GM21723 (cell line): ENCODE results near the gene DEFB121.
"Not testable (repeated sequence)": the region's sequence is repeated elsewhere in the genome, so short reads cannot be mapped to it uniquely, and the experiment has no call there.

ENCODE experiments used
- ATAC-seq: cut with Tn5 transposase; IDR thresholded peaks from one replicate; pipeline ENCODE4 v1.9.1; 2021; ENCODE audit warnings: mild to moderate bottlenecking, moderate library complexity; ENCODE audit not compliant: unreplicated experiment

Gene DEFB121

DNA sequence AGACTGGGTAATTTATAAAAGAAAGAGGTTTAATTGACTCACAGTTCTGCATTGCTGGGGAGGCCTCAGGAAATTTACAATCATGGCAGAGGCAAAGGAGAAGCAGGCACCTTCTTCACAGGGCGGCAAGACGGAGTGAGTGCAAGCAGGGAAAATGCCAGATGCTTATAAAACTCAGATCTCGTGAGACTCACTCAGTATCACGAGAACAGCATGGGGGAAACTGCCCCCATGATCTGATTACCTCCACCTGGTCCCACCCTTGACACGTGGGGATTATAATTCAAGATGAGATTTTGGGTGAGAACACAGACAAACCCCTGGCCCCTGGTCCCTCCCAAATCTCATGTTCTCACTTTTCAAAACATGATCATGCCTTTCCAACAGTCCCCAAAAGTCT lies 41.7 kb downstream of the DEFB121 start:
- ATAC-seq: not testable (repeated sequence)

DNA sequence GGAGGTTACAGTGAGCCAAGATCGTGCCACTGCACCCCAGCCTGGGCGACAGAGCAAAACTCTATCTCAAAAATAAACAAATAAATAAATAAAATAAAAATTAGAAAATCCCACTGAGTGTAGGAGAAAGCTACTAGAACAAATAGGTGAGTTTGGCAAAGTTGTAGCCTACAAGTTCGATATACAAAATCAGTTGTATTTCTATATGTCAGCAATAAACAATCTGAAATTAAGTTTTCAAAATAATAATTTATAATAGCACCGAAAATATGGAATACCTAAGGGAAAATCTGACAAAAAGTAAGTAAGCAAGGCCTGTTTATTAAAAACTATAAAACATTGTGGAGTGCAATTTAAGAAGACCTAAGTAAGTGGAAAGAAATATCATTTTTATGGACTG lies 42.7 kb downstream of the DEFB121 start:
- no peak for ATAC-seq

DNA sequence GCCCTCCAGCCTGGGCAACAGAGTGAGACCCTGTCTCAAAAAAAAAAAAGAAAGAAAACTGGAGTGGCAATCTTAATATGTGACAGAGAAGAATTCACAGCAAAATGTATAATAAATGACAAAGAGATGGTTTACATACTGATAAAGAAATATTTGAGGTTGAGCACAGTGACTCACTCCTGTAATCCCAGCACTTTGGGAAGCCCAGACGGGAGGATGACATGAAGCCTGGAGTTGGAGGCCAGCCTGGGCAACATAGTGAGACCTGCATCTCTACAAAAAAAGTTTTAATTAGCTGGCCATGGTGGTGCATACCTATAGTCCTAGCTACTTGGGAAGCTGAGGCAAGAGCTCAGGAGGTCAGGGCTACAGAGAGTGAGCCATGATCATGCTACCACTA lies 50.0 kb downstream of the DEFB121 start:
- ATAC-seq: no peak
